Stomach (tissue), 9 donors: ENCODE data around the gene COL3A1. TPM values are rescaled to one million over a fixed set of nuclear protein-coding genes. Genes with fewer than 3 reads are reported as not detected.

Source experiments
- DNase-seq, 2 donors: peaks; one replicate each; pipeline versions ENCODE4 v3.0.0 to v3.0.0-alpha.2; 2013 to 2019
- H3K27ac ChIP-seq, 5 donors: fragments of 200-600 bp in 4 of 5; sonication (generic) in 4 of 5; one replicate each; pipeline ENCODE4 v1.5.1; 2013 to 2019; ENCODE audit warnings: mild to moderate bottlenecking in 1 of 5, moderate library complexity in 1 of 5
- H3K27me3 ChIP-seq, 3 donors: fragments of 200-600 bp; sonication (generic); one replicate each; pipeline ENCODE4 v1.5.1; 2017 to 2019; ENCODE audit warnings: mixed run types in 1 of 3
- H3K36me3 ChIP-seq, 4 donors: fragments of 200-600 bp; sonication (generic); 1 replicate in 3 of 4; 2 replicates in 1 of 4; pipeline ENCODE4 v1.5.1; 2016 to 2019
- H3K4me1 ChIP-seq, 4 donors: fragments of 200-600 bp; sonication (generic); one replicate each; pipeline ENCODE4 v1.5.1; 2016 to 2019
- H3K4me3 ChIP-seq, 4 donors: fragments of 200-600 bp; sonication (generic) in 3 of 4; one replicate each; pipeline ENCODE4 v1.5.1; 2016 to 2019; ENCODE audit warnings: mild to moderate bottlenecking in 1 of 4
- H3K9me3 ChIP-seq, 4 donors: fragments of 200-600 bp; sonication (generic); one replicate each; pipeline ENCODE4 v1.5.1; 2016 to 2019
- CTCF ChIP-seq, 7 experiments: fragments of 450-650 bp in 4 of 7; fragments of 200-600 bp in 3 of 7; sonication (generic) in 3 of 7; IDR thresholded peaks; one replicate each; pipeline ENCODE4 v1.5.1; 2016 to 2019; ENCODE audit warnings: antibody characterized with exemption in 7 of 7, control low read depth in 2 of 7, mild to moderate bottlenecking in 1 of 7
- EP300 ChIP-seq: sonication (generic); formaldehyde crosslinking; IDR thresholded peaks from one replicate; pipeline ENCODE4 v1.6.1; 2017; ENCODE audit warnings: antibody characterized with exemption
- POLR2A ChIP-seq, 4 donors: fragments of 450-650 bp; IDR thresholded peaks; one replicate each; pipeline ENCODE4 v1.6.1; 2016; ENCODE audit warnings: antibody characterized with exemption in 4 of 4, control low read depth in 2 of 4, mild to moderate bottlenecking in 1 of 4, moderate library complexity in 1 of 4
- POLR2AphosphoS5 ChIP-seq, 3 donors: sonication (generic); formaldehyde crosslinking; IDR thresholded peaks; one replicate each; pipeline ENCODE4 v1.6.1; 2016; ENCODE audit warnings: antibody characterized with exemption in 3 of 3
- WGBS, 5 donors: extraction: QIAGEN DNeasy Blood & Tissue Kit in 3 of 5; methylation state at CpG; one replicate each; pipeline versions ENCODE4 v1.1.5 to v1.1.7; 2013 to 2018; 5-methylcytosine and 5-hydroxymethylcytosine counted together
- intact Hi-C: fragments of 100-400 bp; cut with DNase I; formaldehyde crosslinking; loops from one replicate; pipeline ENCODE4 v1.15.1; 2023; ENCODE audit warnings: low total_unique reads
- polyA plus RNA-seq, 3 donors: library from polyadenylated mRNA; stranded (reverse); fragments of 200-250 nt; gene quantifications; one replicate each; pipeline ENCODE4 v1.2.3, GENCODE V29; 2013
- total RNA-seq, 5 donors: library from RNA; depleted of rRNA; stranded (reverse); fragments of >200 nt; gene quantifications; one replicate each; pipeline versions ENCODE4 v1.1.0 to v1.2.3, GENCODE V29; 2014 to 2016
- donor health status: healthy with polysubstance abuse.
- donor health status: Bipolar disorder and iron deficiency.
- donor health status: healthy.

Gene COL3A1
- total and polyA plus RNA-seq, 8 donors: 60.7 to 7,728 (median 145) TPM

GRCh38 chr2:188940171-188940570 is 34.0 kb upstream of the COL3A1 start:
- H3K27ac ChIP-seq: peak overlapping the region in 1 of 5 donors; percentile 43

GRCh38 chr2:188944442-188944841 is 29.7 kb upstream of the COL3A1 start:
- Histone ChIP-seq H3K36me3 (no peaks in the 10 kb centered on the region), H3K27ac (no peak overlapping the region), H3K4me3 (no peak overlapping the region), H3K4me1 (no peaks in the 10 kb centered on the region), H3K27me3 (no peaks in the 10 kb centered on the region), H3K9me3 (peaks cover 0 to 13% (median 6%) of the 10 kb centered on the region in 4 donors)
- DNase-seq: no peak
- TF ChIP-seq POLR2A (IDR thresholded peaks at IDR 0.05): no peak
- 85 to 96% (median 93%) methylated on average over 18 to 21 of the region's 21 CpGs for WGBS, 5 donors
- intact Hi-C loops: no loop called here

More at GRCh38 chr2:188940171-188940570, 34.0 kb upstream of the COL3A1 start:
- TF ChIP-seq CTCF (IDR thresholded peaks at IDR 0.05): no peak
- no peak for TF ChIP-seq POLR2A (IDR thresholded peaks at IDR 0.05)
- TF ChIP-seq EP300: no peak
- no peak for TF ChIP-seq POLR2AphosphoS5 (IDR thresholded peaks at IDR 0.05)
- Histone ChIP-seq H3K27me3 (no peaks in the 10 kb centered on the region), H3K36me3 (no peaks in the 10 kb centered on the region), H3K4me3 (no peak overlapping the region), H3K4me1 (no peaks in the 10 kb centered on the region), H3K9me3 (peaks cover 0 to 13% (median 6%) of the 10 kb centered on the region in 4 donors)
- intact Hi-C loops: no loop called here
- WGBS, 5 donors: 43 to 61% (median 56%) methylated on average over 4 of the region's 4 CpGs
- peak in 1 of 2 donors; percentile 76 for DNase-seq

GRCh38 chr2:188949046-188949818 is 24.9 kb upstream of the COL3A1 start:
- Histone ChIP-seq H3K27ac (no peak overlapping the region), H3K4me1 (no peaks in the 10 kb centered on the region), H3K27me3 (no peaks in the 10 kb centered on the region), H3K9me3 (peaks cover 0 to 7% (median 4%) of the 10 kb centered on the region in 4 donors), H3K4me3 (no peak overlapping the region), H3K36me3 (no peaks in the 10 kb centered on the region)
- 85 to 90% (median 88%) methylated on average over 25 of the region's 25 CpGs for WGBS, 5 donors
- TF ChIP-seq POLR2A (IDR thresholded peaks at IDR 0.05) (no peak), EP300 (no peak), POLR2AphosphoS5 (IDR thresholded peaks at IDR 0.05) (no peak), CTCF (IDR thresholded peaks at IDR 0.05) (no peak)
- intact Hi-C loops: no loop called here
- DNase-seq: no peak

GRCh38 chr2:188952901-188953300 is 21.3 kb upstream of the COL3A1 start:
- Histone ChIP-seq H3K4me1 (no peaks in the 10 kb centered on the region), H3K27ac (no peak overlapping the region), H3K9me3 (no peaks in the 10 kb centered on the region), H3K27me3 (no peaks in the 10 kb centered on the region), H3K36me3 (no peaks in the 10 kb centered on the region), H3K4me3 (no peak overlapping the region)
- intact Hi-C loops: no loop called here
- no peak for TF ChIP-seq CTCF (IDR thresholded peaks at IDR 0.05)
- DNase-seq: no peak

- H3K27me3 ChIP-seq: no peaks in the 10 kb centered on the region
- DNase-seq: no peak
Measured at GRCh38 chr2:188956290-188956689, 17.9 kb upstream of the COL3A1 start.

More at GRCh38 chr2:188956290-188956689, 17.9 kb upstream of the COL3A1 start:
- Histone ChIP-seq H3K4me1 (no peaks in the 10 kb centered on the region), H3K27ac (no peak overlapping the region), H3K9me3 (no peaks in the 10 kb centered on the region), H3K36me3 (no peaks in the 10 kb centered on the region), H3K4me3 (no peak overlapping the region)
- intact Hi-C loops: no loop called here
- WGBS, 5 donors: 79 to 86% (median 84%) methylated on average over 2 of the region's 2 CpGs
- TF ChIP-seq POLR2AphosphoS5 (IDR thresholded peaks at IDR 0.05) (no peak), CTCF (IDR thresholded peaks at IDR 0.05) (no peak), EP300 (no peak), POLR2A (IDR thresholded peaks at IDR 0.05) (no peak)
